Keratinocyte (primary cell): ENCODE measurements around the gene LAMA3.

ENCODE experiments used
- CTCF ChIP-seq, 3 experiments: IDR thresholded peaks in 1 of 3; conservative IDR thresholded peaks in 1 of 3; optimal IDR thresholded peaks in 1 of 3; 2 replicates in 2 of 3; 3 replicates in 1 of 3; pipeline versions ENCODE3 to v1.5.1; 2011; ENCODE audit warnings: low read length in 3 of 3, mild to moderate bottlenecking in 3 of 3, moderate library complexity in 2 of 3, control low read depth in 1 of 3, inconsistent platforms in 1 of 3; ENCODE audit not compliant: insufficient read depth in 2 of 3; ENCODE audit errors: extremely low read depth in 1 of 3
- EZH2 ChIP-seq: IDR thresholded peaks from one replicate; pipeline ENCODE4 v1.6.1; 2012; ENCODE audit warnings: inconsistent platforms, mild to moderate bottlenecking, low read length, moderate library complexity

DNA sequence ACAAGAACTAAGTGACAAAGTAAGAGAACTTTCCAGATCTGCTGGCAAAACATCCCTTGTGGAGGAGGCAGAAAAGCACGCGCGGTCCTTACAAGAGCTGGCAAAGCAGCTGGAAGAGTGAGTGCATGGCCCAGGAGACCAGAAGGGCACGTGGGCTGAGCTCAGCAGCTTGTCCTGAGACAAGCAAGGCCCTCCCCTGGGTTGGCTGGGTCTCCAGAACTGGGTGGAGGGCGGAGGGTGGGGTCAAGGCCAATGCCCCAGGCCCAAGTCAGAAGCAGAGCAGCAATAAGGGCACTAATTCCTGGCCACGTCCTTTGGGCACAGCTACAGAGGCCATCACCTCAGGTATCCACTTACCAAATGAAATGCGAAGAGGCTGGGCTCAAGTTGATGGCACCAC, 214.7 kb downstream of the LAMA3 start:
- TF ChIP-seq EZH2 (no peak), CTCF (optimal IDR thresholded peaks at IDR 0.05 in 1 of 3, IDR thresholded peaks at IDR 0.05 in 1 of 3, conservative IDR thresholded peaks at IDR 0.05 in 1 of 3; ENCODE audit: extremely low read depth in 1 of 3, insufficient read depth in 2 of 3, low read length in 3 of 3) (no peak)
